B cell (primary cell): ENCODE results near the gene SLC41A3.

ENCODE experiments used
- EZH2 ChIP-seq: IDR thresholded peaks from 2 replicates; pipeline ENCODE4 v1.6.1; 2012; ENCODE audit warnings: borderline replicate concordance, low read depth, mild to moderate bottlenecking, moderate library complexity, low read length; ENCODE audit not compliant: insufficient read depth, poor library complexity, severe bottlenecking
- TF ChIP-seq, protein P1 (sequence below): fragments of 200-600 bp; IDR thresholded peaks from one replicate; pipeline ENCODE4 v1.8.0; 2022; ENCODE audit warnings: antibody characterized with exemption, mild to moderate bottlenecking

DNA sequence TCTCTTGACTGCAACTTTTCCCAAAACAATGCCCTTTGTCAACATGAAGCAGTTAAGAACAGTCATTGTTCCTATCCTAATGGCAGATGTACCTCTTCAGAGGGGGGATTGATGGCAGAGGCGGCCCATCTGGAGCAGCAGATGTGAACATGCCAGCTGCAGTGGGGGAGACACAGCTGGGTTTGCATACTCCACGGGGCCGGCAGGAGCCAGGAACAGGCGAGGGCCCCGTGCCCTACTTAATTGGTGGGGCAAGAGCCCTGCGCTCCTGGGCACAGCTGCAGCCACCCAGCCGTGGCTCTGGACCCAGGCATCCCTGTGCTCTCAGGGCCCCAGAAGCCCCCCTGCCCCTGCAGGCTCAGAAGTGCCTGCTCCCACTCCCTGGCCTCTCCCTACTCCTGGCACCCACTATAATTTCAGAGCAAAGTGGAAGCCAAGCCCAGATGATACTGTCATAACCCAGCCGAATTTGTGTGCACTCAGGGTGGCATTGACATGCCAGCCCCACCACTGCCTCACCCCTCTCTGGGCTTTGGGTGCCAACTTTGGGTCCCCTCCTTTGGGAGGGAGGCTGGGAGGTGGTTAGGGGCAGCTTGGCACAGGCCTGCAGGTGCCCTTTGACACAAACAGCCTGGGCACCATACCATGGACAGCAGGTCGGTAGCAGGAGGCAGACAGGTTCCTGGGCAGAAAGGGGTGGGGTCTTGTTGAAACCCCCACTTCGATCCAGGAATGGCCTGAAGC, 80.3 kb downstream of the SLC41A3 start:
- TF ChIP-seq, protein P1, sequence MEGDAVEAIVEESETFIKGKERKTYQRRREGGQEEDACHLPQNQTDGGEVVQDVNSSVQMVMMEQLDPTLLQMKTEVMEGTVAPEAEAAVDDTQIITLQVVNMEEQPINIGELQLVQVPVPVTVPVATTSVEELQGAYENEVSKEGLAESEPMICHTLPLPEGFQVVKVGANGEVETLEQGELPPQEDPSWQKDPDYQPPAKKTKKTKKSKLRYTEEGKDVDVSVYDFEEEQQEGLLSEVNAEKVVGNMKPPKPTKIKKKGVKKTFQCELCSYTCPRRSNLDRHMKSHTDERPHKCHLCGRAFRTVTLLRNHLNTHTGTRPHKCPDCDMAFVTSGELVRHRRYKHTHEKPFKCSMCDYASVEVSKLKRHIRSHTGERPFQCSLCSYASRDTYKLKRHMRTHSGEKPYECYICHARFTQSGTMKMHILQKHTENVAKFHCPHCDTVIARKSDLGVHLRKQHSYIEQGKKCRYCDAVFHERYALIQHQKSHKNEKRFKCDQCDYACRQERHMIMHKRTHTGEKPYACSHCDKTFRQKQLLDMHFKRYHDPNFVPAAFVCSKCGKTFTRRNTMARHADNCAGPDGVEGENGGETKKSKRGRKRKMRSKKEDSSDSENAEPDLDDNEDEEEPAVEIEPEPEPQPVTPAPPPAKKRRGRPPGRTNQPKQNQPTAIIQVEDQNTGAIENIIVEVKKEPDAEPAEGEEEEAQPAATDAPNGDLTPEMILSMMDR, result no peak
- no peak for TF ChIP-seq EZH2
